Ovary (tissue), 9 donors: ENCODE data around the gene INS. TPM values are rescaled to one million over a fixed set of nuclear protein-coding genes. Genes with fewer than 3 reads are reported as not detected.
"Not testable (repeated sequence)": the region's sequence is repeated elsewhere in the genome, so short reads cannot be mapped to it uniquely, and the experiment has no call there.

ENCODE experiments used
- DNase-seq, 5 donors: peaks; one replicate each; pipeline ENCODE4 v3.0.0-alpha.2; 2019 to 2020
- H3K27ac ChIP-seq, 2 donors: fragments of 200-600 bp; one replicate each; pipeline versions ENCODE4 v1.5.1 to v1.8.0; 2019 to 2022
- H3K27me3 ChIP-seq: fragments of 200-600 bp; one replicate; pipeline ENCODE4 v1.8.0; 2022
- H3K36me3 ChIP-seq: fragments of 200-600 bp; sonication (generic); one replicate; pipeline ENCODE4 v1.5.1; 2019
- H3K4me1 ChIP-seq: one replicate; pipeline ENCODE4 v1.8.1; 2013; ENCODE audit warnings: mild to moderate bottlenecking, moderate library complexity; ENCODE audit not compliant: insufficient read depth
- H3K4me3 ChIP-seq: fragments of 200-600 bp; sonication (generic); one replicate; pipeline ENCODE4 v1.5.1; 2017
- H3K9me3 ChIP-seq, 2 donors: fragments of 200-600 bp in 1 of 2; sonication (generic) in 1 of 2; one replicate each; pipeline versions ENCODE4 v1.5.1 to v1.8.1; 2013 to 2019; ENCODE audit warnings: mild to moderate bottlenecking in 1 of 2, moderate library complexity in 1 of 2
- CTCF ChIP-seq, 3 donors: fragments of 450-650 bp in 2 of 3; fragments of 200-600 bp in 1 of 3; IDR thresholded peaks; one replicate each; pipeline versions ENCODE4 v1.5.1 to v1.8.0; 2016 to 2022; ENCODE audit warnings: antibody characterized with exemption in 3 of 3, mild to moderate bottlenecking in 1 of 3
- EP300 ChIP-seq: sonication (generic); formaldehyde crosslinking; IDR thresholded peaks from one replicate; pipeline ENCODE4 v1.6.1; 2017; ENCODE audit warnings: antibody characterized with exemption
- POLR2A ChIP-seq: fragments of 450-650 bp; IDR thresholded peaks from one replicate; pipeline ENCODE4 v1.6.1; 2017; ENCODE audit warnings: antibody characterized with exemption, mild to moderate bottlenecking, moderate library complexity
- WGBS, 3 donors: extraction: QIAGEN DNeasy Blood & Tissue Kit in 1 of 3; methylation state at CpG; one replicate each; pipeline versions ENCODE4 v1.1.5 to v1.1.7; 2013 to 2017; 5-methylcytosine and 5-hydroxymethylcytosine counted together
- intact Hi-C, 4 donors: fragments of 100-400 bp; cut with DNase I; formaldehyde crosslinking; loops; one replicate each; pipeline versions ENCODE4 v1.11.0 to v1.15.1; 2022 to 2023
- polyA plus RNA-seq, 2 donors: library from polyadenylated mRNA; stranded (reverse); fragments of 200-250 nt in 1 of 2; fragments of 350-450 nt in 1 of 2; fragmentation: Illumina TruSeq in 1 of 2; extraction: RNeasy Lipid Tissue Mini Kit (QIAGEN cat#74804) in 1 of 2; gene quantifications; one replicate each; pipeline ENCODE4 v1.2.3, GENCODE V29; 2013 to 2014
- total RNA-seq, 7 donors: library from RNA; depleted of rRNA in 2 of 7; stranded (reverse); fragments of >200 nt in 2 of 7; fragmentation: NEBNext Ultra II Directional in 3 of 7; extraction: Animal tissue kit (Norgen Biotek cat#: 25700) in 3 of 7; gene quantifications; one replicate each; pipeline versions ENCODE4 v1.1.0 to v1.2.4, GENCODE V29; 2016 to 2023
- donor health status: DM: no; HTN: no; CAD: no; lungs with moderate emphysema.
- donor health status: DM: no; HTN: no; CAD: no.
- donor health status: Bipolar disorder and iron deficiency.
- donor health status: DM: yes; HTN: yes; CAD: no.
- donor health status: DM: no; HTN: no; CAD: no.
- donor health status: DM: yes; HTN: yes; CAD: no.

The INS gene
- total and polyA plus RNA-seq, 9 donors = 0.89 to 1.4 TPM; not detected in 7

GRCh38 chr11:2127482-2128129 is 33.4 kb downstream of the INS start:
- 68 to 74% (median 68%) methylated on average over 8 of the region's 8 CpGs for WGBS, 3 donors
- Histone ChIP-seq H3K9me3 (no peaks in the 10 kb centered on the region), H3K4me1 (peaks cover 1% of the 10 kb centered on the region), H3K27ac (no peak overlapping the region), H3K4me3 (no peak overlapping the region), H3K36me3 (no peaks in the 10 kb centered on the region), H3K27me3 (no peaks in the 10 kb centered on the region)
- intact Hi-C loops = no loop called here
- TF ChIP-seq CTCF (IDR thresholded peaks at IDR 0.05) (no peak), POLR2A (no peak), EP300 (no peak)
- no peak for DNase-seq

GRCh38 chr11:2126520-2127085 is 34.4 kb downstream of the INS start:
- TF ChIP-seq POLR2A = no peak

GRCh38 chr11:2124736-2125484 is 36.1 kb downstream of the INS start:
- H3K4me1 ChIP-seq, H3K9me3 ChIP-seq, DNase-seq, H3K36me3 ChIP-seq, intact Hi-C loops, H3K4me3 ChIP-seq, H3K27ac ChIP-seq, H3K27me3 ChIP-seq: not testable (repeated sequence)
- WGBS, 3 donors = 81 to 88% (median 88%) methylated on average over 8 to 10 of the region's 10 CpGs

More at GRCh38 chr11:2126520-2127085, 34.4 kb downstream of the INS start:
- Histone ChIP-seq H3K36me3 (no peaks in the 10 kb centered on the region), H3K4me3 (no peak overlapping the region), H3K4me1 (peaks cover 2% of the 10 kb centered on the region), H3K27ac (no peak overlapping the region), H3K9me3 (no peaks in the 10 kb centered on the region), H3K27me3 (no peaks in the 10 kb centered on the region)
- WGBS, 3 donors = 86 to 94% (median 87%) methylated on average over 2 of the region's 2 CpGs
- DNase-seq = no peak
- intact Hi-C loops = no loop called here

GRCh38 chr11:2123628-2123960 is 37.4 kb downstream of the INS start:
- Histone ChIP-seq H3K9me3 (no peaks in the 10 kb centered on the region), H3K4me1 (peaks cover 2% of the 10 kb centered on the region), H3K27me3 (no peaks in the 10 kb centered on the region), H3K36me3 (no peaks in the 10 kb centered on the region), H3K4me3 (no peak overlapping the region), H3K27ac (no peak overlapping the region)
- intact Hi-C loops = no loop called here
- TF ChIP-seq EP300 (no peak), POLR2A (no peak), CTCF (IDR thresholded peaks at IDR 0.05) (no peak)
- 81 to 96% (median 92%) methylated on average over 7 of the region's 7 CpGs for WGBS, 3 donors
- DNase-seq = no peak

GRCh38 chr11:2122907-2123627 is 37.9 kb downstream of the INS start:
- Histone ChIP-seq H3K27me3 (no peaks in the 10 kb centered on the region), H3K27ac (no peak overlapping the region), H3K4me1 (peaks cover 2% of the 10 kb centered on the region), H3K9me3 (no peaks in the 10 kb centered on the region), H3K36me3 (no peaks in the 10 kb centered on the region), H3K4me3 (no peak overlapping the region)
- no peak for TF ChIP-seq CTCF (IDR thresholded peaks at IDR 0.05)
- TF ChIP-seq POLR2A = no peak
- no peak for TF ChIP-seq EP300
- 72 to 87% (median 84%) methylated on average over 8 to 13 of the region's 13 CpGs for WGBS, 3 donors
- no peak for DNase-seq
- intact Hi-C loops = no loop called here
